Dedifferentiated amniotic fluid mesenchymal stem cell (primary cell): ENCODE results near the gene STARD13.
A peak's percentile ranks its signal among the peaks of the same experiment; 100 is the strongest.

Experiments
- DNase-seq: peaks from one replicate; pipeline ENCODE4 v3.0.0-alpha.2; 2016; ENCODE audit errors: extremely low spot score

Gene STARD13

GRCh38 chr13:33276570-33276969 lies 9.0 kb downstream of the STARD13 start:
- DNase-seq = no peak

DNA sequence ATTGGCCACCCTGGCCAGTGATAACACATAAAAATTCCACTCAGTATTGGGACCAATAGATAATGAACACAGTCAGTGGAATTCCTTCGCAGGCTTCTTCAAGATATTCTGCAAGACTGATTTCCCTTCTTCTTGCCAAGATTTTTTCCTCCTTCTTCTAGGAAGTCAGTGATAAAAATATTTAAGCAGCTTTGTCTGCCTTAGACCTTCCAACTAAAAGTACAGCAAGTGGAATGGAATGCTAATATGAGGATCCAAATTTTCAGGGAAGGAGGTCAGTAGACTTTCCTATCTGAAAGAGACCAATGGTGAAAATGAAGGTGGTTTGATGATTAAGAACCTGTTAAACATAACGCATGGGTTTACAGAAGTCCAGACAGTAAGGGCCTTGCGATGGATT lies 9.6 kb downstream of the STARD13 start:
- no peak for DNase-seq

DNA sequence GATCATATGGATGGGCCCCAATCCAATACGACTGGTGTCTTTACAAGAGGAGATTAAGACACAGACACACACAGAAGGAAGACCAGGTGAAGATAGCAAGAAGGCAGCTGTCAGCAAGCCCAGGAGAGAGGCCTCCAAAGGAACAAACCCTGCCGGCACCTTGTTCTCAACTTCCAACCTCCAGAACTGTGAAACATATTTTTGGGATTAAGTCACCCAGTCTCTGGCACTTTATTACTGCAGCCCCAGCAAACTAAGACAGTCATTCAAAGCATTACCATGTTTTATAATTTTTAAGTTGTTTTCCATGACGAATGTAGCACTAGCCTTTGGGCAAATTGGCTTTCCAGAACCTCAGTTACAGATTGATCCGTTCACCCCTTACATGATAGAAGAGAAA lies 11.3 kb downstream of the STARD13 start:
- DNase-seq = no peak

DNA sequence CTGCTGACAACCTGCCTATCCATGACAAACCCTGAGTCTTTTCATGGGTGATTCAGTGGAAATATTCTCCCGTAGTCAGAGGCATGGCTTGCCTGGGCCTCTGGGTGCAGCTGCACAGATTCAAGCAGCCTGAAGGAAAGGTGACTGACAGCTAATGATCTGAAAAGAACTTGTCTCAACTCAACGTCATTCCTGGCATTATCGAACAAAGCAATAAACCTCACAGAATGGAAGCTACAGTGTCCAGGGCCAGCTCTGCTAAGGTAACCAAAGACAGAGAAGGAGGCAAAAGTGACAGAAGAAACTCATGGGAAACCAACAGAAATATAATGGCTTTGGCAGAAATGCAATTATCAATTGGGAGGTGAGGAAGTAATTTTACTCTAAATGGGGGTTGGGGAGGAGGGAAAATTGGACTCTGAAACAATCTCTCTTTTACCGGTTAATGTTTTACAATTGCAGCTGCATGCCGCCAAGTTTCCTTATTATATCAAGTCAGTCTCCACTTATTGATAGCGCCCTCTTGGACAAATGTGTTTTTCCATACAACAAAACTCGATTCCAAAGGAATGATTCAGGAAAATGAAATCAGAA lies 12.9 kb downstream of the STARD13 start:
- DNase-seq = no peak

- no peak for DNase-seq
Measured at GRCh38 chr13:33271759-33272158, 13.8 kb downstream of the STARD13 start.

GRCh38 chr13:33270895-33271538 lies 14.5 kb downstream of the STARD13 start:
- no peak for DNase-seq

DNA sequence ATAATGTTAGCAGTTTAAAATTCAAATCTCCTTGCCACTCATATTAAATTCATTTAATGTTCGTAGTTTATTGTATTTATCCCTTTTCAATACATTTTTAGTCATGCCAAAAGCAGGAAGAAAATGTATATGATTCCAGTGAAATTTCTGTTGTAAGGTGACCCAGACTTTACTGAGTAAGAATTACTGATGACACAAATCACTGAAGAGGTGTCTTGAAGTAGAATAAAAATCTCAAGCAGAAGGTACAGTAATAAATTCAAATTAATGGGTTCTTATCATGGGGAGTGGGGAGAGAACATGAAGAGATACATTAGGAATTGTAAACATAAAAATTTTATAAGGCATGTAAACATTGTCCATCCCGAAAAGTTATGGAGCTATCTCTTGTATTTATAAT lies 19.9 kb downstream of the STARD13 start:
- no peak for DNase-seq

DNA sequence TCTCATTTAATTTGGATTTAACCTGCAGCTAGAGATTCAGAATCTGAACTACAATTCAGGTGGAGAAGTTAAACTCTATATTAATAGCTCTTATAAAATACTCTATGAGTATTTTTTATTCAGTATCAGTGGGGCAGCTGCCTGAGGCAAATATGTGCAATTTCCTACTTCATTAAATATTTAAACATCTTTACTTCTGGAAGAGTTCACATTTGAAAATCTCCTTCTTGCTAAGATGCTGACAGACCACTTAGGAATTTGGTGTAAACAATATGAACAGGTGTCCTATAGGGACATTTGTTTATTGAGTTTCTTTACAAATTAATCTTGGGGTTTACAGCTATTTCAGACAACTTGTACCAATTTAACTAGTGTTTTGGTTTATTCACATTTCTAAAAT lies 20.4 kb downstream of the STARD13 start:
- no peak for DNase-seq

DNA sequence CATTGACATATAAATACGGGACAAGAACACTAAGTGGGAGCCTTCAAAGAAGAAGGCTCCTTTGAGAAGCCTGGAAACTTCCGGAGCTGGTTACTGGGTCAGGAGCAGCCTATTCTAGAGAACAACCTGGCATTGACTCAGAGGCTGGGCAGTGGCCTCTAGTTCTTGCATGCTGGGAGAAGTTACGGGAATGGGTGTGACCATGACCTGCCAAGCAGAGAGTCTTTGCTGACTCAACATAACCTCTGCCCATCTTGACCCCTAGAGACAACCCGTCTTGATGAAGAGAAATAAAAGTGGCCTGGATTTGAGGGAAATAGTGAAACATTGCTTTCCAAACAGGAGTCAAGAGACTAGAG lies 21.0 kb downstream of the STARD13 start:
- DNase-seq = no peak

DNA sequence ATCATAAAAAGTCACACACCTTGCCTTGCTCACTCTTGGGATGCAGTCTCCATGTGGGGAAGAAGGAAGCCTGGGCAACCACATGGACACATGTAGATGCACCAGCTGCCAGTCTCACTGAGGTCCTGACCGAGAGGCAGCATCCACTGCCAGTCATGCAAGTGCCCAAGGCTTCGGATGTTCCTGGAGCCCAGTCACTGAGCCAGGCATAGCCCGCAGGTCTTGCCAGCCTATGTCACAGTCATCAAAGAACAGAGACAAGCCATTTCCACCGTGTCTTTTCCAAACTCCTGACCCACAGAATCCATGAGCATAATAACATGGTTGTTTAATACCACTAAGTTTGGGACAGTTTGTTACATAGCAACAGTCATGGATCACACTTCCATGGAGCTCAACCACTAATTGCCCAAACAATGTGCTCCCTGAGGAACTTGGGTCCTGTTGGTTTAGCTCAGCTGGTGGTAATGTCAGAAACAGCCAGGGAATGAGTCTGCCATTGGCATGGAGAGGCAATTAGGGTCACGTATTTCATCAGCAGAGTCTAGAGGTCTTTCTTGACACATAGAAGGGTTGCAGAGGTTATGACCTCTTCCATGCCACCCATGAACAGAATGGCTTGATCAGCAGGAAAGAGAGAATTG lies 21.5 kb downstream of the STARD13 start:
- no peak for DNase-seq

GRCh38 chr13:33263484-33263883 lies 22.1 kb downstream of the STARD13 start:
- DNase-seq = no peak

DNA sequence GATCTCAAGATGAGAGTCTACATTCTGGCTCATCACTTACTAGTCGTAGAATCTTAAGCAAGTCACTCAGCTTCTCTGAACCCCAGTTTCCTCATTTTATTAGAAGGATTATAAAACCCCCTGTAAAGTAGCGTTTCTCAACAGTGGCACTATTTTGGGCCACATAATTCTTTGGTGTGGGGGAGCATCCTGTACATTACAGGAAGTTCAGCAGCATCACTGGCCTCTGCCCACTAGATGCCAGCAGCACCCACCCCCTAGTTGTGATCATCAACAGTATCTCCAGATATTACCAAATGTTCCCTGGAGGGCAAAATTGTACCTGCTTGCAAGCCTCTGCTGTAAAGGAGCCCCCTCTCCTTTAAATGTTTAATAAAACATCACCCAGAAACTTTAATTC lies 22.6 kb downstream of the STARD13 start:
- no peak for DNase-seq

DNA sequence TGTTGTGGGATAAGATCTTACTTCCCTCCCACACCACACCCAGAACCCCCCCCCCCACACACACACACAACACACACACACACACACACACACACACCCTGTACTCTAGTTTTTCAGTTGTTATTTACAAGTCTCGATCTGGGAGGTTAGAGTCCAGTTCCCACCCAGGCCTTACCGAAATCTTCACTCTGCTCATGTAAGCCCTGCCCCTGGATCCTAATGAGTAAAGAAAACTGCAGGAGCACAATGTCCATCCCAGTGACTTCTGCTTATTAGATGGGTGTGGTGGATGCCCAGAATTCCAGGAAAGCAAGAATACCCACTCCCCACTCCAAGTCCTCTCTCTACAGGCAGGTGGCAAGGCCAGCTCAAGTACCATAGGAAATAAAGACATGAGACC lies 23.0 kb downstream of the STARD13 start:
- no peak for DNase-seq

DNA sequence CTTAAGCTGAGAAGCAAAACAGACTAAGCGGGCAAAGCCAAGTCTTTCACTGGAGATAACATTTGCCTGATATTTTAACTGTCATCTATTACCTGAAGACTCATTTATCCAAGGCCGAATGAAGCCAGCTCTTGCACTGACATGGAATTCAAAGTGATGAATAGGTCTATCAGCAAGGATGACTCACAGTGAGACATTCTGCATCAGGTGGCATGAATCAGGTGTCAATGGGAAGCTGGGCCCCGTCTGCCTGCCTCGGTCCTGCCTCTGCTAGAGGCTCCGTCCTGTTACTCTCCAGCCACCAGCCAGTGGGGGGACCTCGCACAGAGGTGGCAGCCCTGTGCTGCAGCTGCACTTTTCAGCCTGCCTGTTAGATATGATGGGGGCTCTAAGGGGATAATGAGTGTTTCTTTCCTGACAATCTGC lies 23.5 kb downstream of the STARD13 start:
- DNase-seq = no peak

DNA sequence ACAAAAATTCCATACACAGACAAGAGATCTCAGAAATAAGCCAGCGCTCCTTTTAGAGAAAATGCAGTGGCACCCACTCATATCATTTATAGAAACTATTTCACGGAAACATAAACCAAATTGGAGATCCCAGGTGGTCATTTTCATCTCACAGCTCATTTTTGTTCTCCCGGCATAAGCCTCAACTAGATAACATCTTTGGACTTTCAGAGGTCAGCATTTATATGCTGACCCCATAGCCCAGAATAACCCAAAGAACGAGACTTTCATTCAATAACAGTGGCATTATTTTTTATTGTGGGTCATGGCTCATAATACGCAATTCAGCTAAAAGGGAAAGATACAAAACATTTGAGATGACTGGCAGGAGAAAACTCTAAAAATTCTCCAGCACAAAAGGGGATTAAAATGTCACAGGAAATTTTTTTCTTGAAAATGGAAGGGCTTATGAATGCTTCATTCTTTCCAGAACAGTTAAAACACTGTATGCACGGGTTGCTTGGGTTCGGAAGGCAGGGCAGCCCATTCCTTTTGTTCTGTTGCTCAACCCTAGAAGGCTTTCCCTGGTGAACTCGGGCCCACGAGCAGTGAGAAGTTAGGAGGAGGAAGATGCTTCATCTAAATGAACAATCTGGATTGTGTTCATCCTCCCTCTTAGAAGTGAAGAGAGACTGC lies 24.0 kb downstream of the STARD13 start:
- DNase-seq = no peak

- DNase-seq = no peak
Measured at GRCh38 chr13:33260168-33261098, 25.1 kb downstream of the STARD13 start.

DNA sequence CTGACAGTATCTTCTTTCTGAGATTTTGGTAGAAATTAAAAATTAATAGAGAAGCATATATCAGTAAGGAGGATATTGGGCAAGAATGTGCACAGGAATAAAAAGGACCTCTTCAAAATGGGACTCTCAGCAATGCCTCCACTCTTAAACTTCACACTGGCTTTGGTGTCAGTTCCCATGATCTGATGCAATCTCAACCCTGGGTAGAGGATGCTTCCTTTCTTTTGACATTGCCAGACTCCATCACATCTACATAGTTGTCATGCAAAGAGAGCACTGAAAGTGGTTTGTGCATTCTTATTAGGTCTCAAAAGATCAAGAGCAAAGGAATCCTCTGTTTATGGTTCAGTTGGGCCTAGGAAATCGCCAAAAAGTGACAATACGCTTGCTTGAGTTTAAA lies 26.3 kb downstream of the STARD13 start:
- no peak for DNase-seq

DNA sequence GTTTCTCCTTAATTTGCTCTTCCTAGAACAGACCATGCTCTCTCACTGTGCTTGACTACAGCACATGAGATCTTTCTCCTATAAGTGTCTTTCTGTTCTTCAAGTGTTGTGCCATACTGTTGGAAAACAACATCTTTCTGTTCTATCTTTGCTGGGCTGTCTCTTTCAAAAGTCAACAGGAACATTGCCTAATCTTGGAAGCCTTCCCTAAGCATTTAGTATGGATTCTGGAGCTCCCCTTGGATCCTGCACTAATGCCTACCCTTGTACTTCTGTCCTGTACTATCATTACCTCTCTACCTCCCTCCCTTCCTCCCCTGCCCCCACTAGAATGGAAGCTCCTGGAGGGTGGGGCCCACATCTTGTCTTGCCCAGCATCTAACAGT lies 26.8 kb downstream of the STARD13 start:
- no peak for DNase-seq

GRCh38 chr13:33257841-33258807 lies 27.4 kb downstream of the STARD13 start:
- DNase-seq = peak; percentile 79

- DNase-seq = no peak
Measured at GRCh38 chr13:33256148-33256840, 29.3 kb downstream of the STARD13 start.
